Heart right ventricle (tissue), 16 donors: ENCODE measurements around the gene TIMM22. TPM values are rescaled to one million over a fixed set of nuclear protein-coding genes. Genes with fewer than 3 reads are reported as not detected.

ENCODE experiments used
- ATAC-seq, 8 donors: fragments of 200-7000 bp; cut with Tn5 transposase; one replicate each; pipeline ENCODE4 v1.9.1; 2020; ENCODE audit warnings: mild to moderate bottlenecking in 8 of 8, moderate library complexity in 8 of 8, moderate number of reproducible peaks in 1 of 8
- DNase-seq, 2 donors: peaks; one replicate each; pipeline ENCODE4 v3.0.0-alpha.2; 2020
- H3K27ac ChIP-seq, 10 donors: fragments of 200-600 bp; sonication (generic) in 2 of 10; one replicate each; pipeline versions ENCODE4 v1.5.0 to v1.8.0; 2020 to 2022; ENCODE audit warnings: mild to moderate bottlenecking in 3 of 10
- H3K27me3 ChIP-seq, 7 donors: fragments of 200-600 bp; one replicate each; pipeline ENCODE4 v1.8.0; 2021 to 2022; ENCODE audit warnings: mild to moderate bottlenecking in 2 of 7
- H3K36me3 ChIP-seq, 9 donors: fragments of 200-600 bp; sonication (generic) in 1 of 9; one replicate each; pipeline versions ENCODE4 v1.5.0 to v1.8.0; 2020 to 2022; ENCODE audit warnings: mild to moderate bottlenecking in 2 of 9
- H3K4me1 ChIP-seq, 9 donors: fragments of 200-600 bp; sonication (generic) in 1 of 9; one replicate each; pipeline versions ENCODE4 v1.5.0 to v1.8.0; 2020 to 2022; ENCODE audit warnings: mild to moderate bottlenecking in 4 of 9
- H3K4me3 ChIP-seq, 10 donors: fragments of 200-600 bp; sonication (generic) in 2 of 10; one replicate each; pipeline versions ENCODE4 v1.5.0 to v1.8.0; 2020 to 2022; ENCODE audit warnings: mild to moderate bottlenecking in 7 of 10, moderate library complexity in 2 of 10
- H3K9me3 ChIP-seq, 11 donors: fragments of 200-600 bp in 10 of 11; sonication (generic) in 2 of 11; one replicate each; pipeline versions ENCODE4 v1.5.0 to v1.8.0; 2013 to 2022; ENCODE audit warnings: mild to moderate bottlenecking in 2 of 11, control low read depth in 1 of 11, moderate library complexity in 1 of 11
- WGBS, 2 donors: extraction: QIAGEN DNeasy Blood & Tissue Kit; methylation state at CpG; one replicate each; pipeline ENCODE4 v1.1.7; 2013; ENCODE audit warnings: inconsistent platforms in 1 of 2; 5-methylcytosine and 5-hydroxymethylcytosine counted together
- intact Hi-C, 10 donors: fragments of 100-400 bp; cut with DNase I; formaldehyde crosslinking; loops; one replicate each; pipeline versions ENCODE4 v1.11.1 to v1.14.2; 2022
- polyA plus RNA-seq, 2 donors: library from polyadenylated mRNA; stranded (reverse); fragments of 200-250 nt; gene quantifications; one replicate each; pipeline ENCODE4 v1.2.3, GENCODE V29; 2013
- total RNA-seq, 10 donors: library from RNA; stranded (reverse); fragmentation: NEBNext Ultra II Directional in 3 of 10; extraction: Animal tissue kit (Norgen Biotek cat#: 25700) in 3 of 10; gene quantifications; one replicate each; pipeline versions ENCODE4 v1.2.1 to v1.2.4, GENCODE V29; 2021 to 2023
- TF ChIP-seq, protein P1 (sequence below), 9 donors: fragments of 200-600 bp; sonication (generic) in 2 of 9; IDR thresholded peaks; one replicate each; pipeline versions ENCODE4 v1.5.0 to v1.8.0; 2021 to 2022; ENCODE audit warnings: antibody characterized with exemption in 9 of 9, mild to moderate bottlenecking in 5 of 9, moderate library complexity in 1 of 9
- donor health status: Arrhythmogenic right ventricular cardiomyopathy.
- donor health status: ischemic (EF 13 %, LVEDD 7.1; RV severe dilation, severe dysfunction).
- donor health status: healthy with polysubstance abuse.
- donor health status: DM: no; HTN: yes; CAD: no.
- donor health status: DM: no; HTN: no; CAD: no.
- donor health status: ischemic (EF 25% LVEDD 6.9; RV normal size, moderate dysfunction).
- donor health status: ischemic (EF 25% LVEDD 5.7; RV mildly dilated, moderate dysfunction).
- donor health status: healthy.
- donor health status: DM: yes; HTN: yes; CAD: no.
- donor health status: Ischemic cardiomyopathy.
- donor health status: ischemic (EF 35%, LVEDD 5.7; RV mildly dilated, moderate dysfunction).
- donor health status: nonischemic (EF 11% LVEDD 7.7; RV severe dilation, severe dysfunction).
- donor health status: DM: yes; HTN: yes; CAD: no.
- donor health status: PGD.
- donor health status: ischemic (EF 29% LVEDD 5.4; RV normal size, mild dysfunction).
- donor health status: nonischemic (EF 23%, LVEDD 6.1; RV moderate dilation, normal function).

TIMM22 gene
- total and polyA plus RNA-seq, 12 donors, result 12.5 to 19.8 (median 17.5) TPM

GRCh38 chr17:1036845-1037237 is 39.9 kb downstream of the TIMM22 start:
- Histone ChIP-seq H3K4me3 (no peak overlapping the region), H3K36me3 (peaks cover 0 to 38% (median 4%) of the 10 kb centered on the region in 9 donors), H3K4me1 (peaks cover 31 to 84% (median 52%) of the 10 kb centered on the region in 9 donors), H3K27me3 (no peaks in the 10 kb centered on the region), H3K9me3 (no peaks in the 10 kb centered on the region), H3K27ac (peak overlapping the region in 1 of 10 donors; percentile 64)
- TF ChIP-seq, protein P1, sequence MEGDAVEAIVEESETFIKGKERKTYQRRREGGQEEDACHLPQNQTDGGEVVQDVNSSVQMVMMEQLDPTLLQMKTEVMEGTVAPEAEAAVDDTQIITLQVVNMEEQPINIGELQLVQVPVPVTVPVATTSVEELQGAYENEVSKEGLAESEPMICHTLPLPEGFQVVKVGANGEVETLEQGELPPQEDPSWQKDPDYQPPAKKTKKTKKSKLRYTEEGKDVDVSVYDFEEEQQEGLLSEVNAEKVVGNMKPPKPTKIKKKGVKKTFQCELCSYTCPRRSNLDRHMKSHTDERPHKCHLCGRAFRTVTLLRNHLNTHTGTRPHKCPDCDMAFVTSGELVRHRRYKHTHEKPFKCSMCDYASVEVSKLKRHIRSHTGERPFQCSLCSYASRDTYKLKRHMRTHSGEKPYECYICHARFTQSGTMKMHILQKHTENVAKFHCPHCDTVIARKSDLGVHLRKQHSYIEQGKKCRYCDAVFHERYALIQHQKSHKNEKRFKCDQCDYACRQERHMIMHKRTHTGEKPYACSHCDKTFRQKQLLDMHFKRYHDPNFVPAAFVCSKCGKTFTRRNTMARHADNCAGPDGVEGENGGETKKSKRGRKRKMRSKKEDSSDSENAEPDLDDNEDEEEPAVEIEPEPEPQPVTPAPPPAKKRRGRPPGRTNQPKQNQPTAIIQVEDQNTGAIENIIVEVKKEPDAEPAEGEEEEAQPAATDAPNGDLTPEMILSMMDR (IDR thresholded peaks at IDR 0.05), result no peak
- 90 to 96% methylated on average over 2 of the region's 2 CpGs for WGBS, 2 donors
- ATAC-seq, result no peak
- DNase-seq, result no peak
- intact Hi-C loops, result no loop called here

DNA sequence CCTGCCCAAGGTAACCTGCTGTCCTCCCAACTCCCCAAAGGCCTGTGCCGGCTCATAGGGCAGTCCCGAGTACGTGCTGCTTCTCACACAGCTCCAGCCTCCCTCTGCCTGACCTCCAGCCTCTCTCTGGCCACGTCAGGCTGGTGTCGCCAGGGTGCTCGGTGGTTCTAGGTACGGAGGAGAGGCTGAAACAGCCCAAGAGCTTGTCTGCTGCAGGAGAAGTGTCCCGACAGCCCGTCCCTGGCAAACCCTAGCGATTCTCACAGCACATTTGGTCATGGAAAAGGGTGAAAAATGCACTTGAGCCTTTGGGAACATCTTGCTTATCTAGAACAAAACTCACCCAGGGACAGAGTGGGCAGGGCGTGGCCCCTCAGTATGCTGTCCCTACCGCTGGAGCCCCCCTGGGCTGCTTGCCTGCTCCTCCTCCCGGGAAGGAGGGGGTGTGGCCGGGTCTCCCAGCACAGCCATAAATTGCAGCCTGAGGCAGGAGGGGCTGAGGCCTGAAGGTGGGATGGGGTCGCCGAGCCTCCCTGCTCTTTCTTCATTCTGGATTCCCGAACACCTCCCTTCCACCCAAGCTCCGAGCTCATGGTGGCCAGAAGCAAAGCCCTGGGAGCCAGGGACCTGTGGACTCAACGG is 40.4 kb downstream of the TIMM22 start:
- Histone ChIP-seq H3K36me3 (peaks cover 0 to 40% (median 4%) of the 10 kb centered on the region in 9 donors), H3K27ac (peak overlapping the region in 1 of 10 donors; percentile 25), H3K27me3 (no peaks in the 10 kb centered on the region), H3K4me3 (no peak overlapping the region), H3K4me1 (peaks cover 26 to 81% (median 47%) of the 10 kb centered on the region in 9 donors), H3K9me3 (no peaks in the 10 kb centered on the region)
- WGBS, 2 donors, result 82 to 87% methylated on average over 19 of the region's 19 CpGs
- TF ChIP-seq, protein P1 (IDR thresholded peaks at IDR 0.05), result no peak
- no peak for ATAC-seq
- intact Hi-C loops, result no loop called here
- DNase-seq, result no peak

DNA sequence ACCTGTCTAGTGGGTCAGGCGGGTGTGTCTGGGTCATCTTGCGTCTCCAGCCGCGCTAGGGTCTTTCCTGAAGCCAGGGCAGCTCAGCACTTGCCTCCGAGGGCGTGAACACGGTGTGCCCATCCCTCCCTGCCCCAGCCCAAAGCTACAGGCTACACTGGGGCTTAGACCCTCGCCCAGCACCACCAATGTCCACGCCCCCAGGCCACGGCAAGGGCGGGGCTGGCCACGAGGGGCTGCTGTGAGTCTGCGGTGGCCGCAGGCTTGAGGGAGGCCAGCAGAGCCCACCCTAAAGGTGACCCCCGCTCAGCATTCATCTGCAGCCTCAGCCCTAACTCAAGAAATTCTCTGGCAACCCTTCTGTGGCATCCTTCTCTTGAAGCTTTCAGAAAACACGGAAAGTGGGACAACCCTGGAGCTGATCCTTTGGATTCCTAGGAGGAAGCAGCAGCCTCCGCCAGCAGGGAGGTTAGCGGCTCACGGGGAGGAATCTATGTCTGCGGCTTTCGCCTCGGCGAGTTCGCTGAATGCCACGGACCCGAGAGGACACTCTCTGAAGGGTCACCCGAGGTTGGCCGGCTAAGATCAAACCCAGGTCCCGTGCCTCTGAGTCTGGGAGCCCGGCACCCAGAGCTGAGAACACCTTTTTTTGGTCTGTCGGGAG is 41.7 kb downstream of the TIMM22 start:
- peak overlapping the region; percentile 80 to 98 (median 90) for H3K27ac ChIP-seq
- TF ChIP-seq, protein P1 (IDR thresholded peaks at IDR 0.05), result no peak
- DNase-seq (no peak), ATAC-seq (no peak)
- H3K27me3 ChIP-seq, result no peaks in the 10 kb centered on the region
- intact Hi-C loops, result no loop called here
- H3K4me3 ChIP-seq, result peak overlapping the region in 4 of 10 donors; percentile 25 to 34 (median 30)
- H3K4me1 ChIP-seq, result peaks cover 31 to 81% (median 54%) of the 10 kb centered on the region in 9 donors
- H3K9me3 ChIP-seq, result no peaks in the 10 kb centered on the region
- 83% methylated on average over 31 of the region's 31 CpGs for WGBS, 2 donors
- peaks cover 0 to 36% (median 4%) of the 10 kb centered on the region in 9 donors for H3K36me3 ChIP-seq

DNA sequence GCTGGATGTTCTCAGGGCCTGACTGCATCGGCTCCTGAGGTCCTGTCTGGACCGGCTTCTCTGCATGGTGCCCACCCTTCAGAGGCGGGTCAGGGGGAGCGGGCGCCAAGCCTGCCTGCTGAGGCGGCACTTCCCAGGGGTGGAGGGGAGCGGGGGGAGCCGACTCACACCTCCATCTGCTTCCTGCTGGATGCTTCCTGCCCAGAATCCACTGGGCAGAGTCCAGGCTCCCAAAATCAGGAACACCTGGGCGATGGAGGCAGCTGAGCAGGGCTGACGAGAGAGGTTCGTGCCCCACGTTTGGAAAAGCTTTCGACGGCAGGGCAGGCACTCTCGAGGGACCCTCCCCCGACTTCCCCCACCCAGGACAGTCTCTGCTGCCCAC is 42.2 kb downstream of the TIMM22 start:
- intact Hi-C loops, result no loop called here
- TF ChIP-seq, protein P1 (IDR thresholded peaks at IDR 0.05), result no peak

More for the DNA sequence above, 42.2 kb downstream of the TIMM22 start:
- ATAC-seq, result peak in 1 of 8 donors; percentile 4
- no peaks in the 10 kb centered on the region for H3K27me3 ChIP-seq
- H3K4me3 ChIP-seq, result peak overlapping the region in 6 of 10 donors; percentile 24 to 34 (median 26)
- H3K4me1 ChIP-seq, result peaks cover 36 to 83% (median 60%) of the 10 kb centered on the region in 9 donors
- no peaks in the 10 kb centered on the region for H3K9me3 ChIP-seq
- peak overlapping the region; percentile 80 to 98 (median 90) for H3K27ac ChIP-seq
- peaks cover 0 to 36% (median 4%) of the 10 kb centered on the region in 9 donors for H3K36me3 ChIP-seq
- DNase-seq, result no peak
- 59 to 63% methylated on average over 16 of the region's 16 CpGs for WGBS, 2 donors
